RWPE2 (cell line): Measurements from ENCODE around the gene CHST11.
"Not testable (repeated sequence)": the region's sequence is repeated elsewhere in the genome, so short reads cannot be mapped to it uniquely, and the experiment has no call there.

Source experiments
- ATAC-seq: fragments of 200-7000 bp; cut with Tn5 transposase; 3 replicates; pipeline ENCODE4 v1.9.1; 2021; ENCODE audit warnings: low read depth
- DNase-seq: peaks from one replicate; pipeline ENCODE4 v3.0.0-alpha.2; 2020; ENCODE audit warnings: low spot score
- H3K27ac ChIP-seq: fragments of 450-650 bp; 2 replicates; pipeline ENCODE4 v1.5.1; 2017; ENCODE audit warnings: mild to moderate bottlenecking; ENCODE audit not compliant: poor library complexity, severe bottlenecking
- H3K27me3 ChIP-seq: fragments of 250-450 bp; sonication (Bioruptor Pico); 2 replicates; pipeline ENCODE4 v1.5.1; 2021; ENCODE audit warnings: mild to moderate bottlenecking, moderate library complexity; ENCODE audit not compliant: insufficient read depth, poor library complexity, severe bottlenecking
- H3K36me3 ChIP-seq: fragments of 250-450 bp; sonication (Bioruptor Pico); 2 replicates; pipeline ENCODE4 v1.5.1; 2020; ENCODE audit warnings: low read depth, mild to moderate bottlenecking, moderate library complexity
- H3K4me1 ChIP-seq: fragments of 250-450 bp; sonication (Bioruptor Pico); 2 replicates; pipeline ENCODE4 v1.5.1; 2021; ENCODE audit warnings: mild to moderate bottlenecking, moderate library complexity; ENCODE audit not compliant: insufficient read depth, poor library complexity, severe bottlenecking
- H3K4me3 ChIP-seq: fragments of 250-450 bp; sonication (Bioruptor Pico); 2 replicates; pipeline ENCODE4 v1.5.1; 2021; ENCODE audit warnings: mild to moderate bottlenecking, moderate library complexity; ENCODE audit not compliant: severe bottlenecking
- H3K9me3 ChIP-seq: fragments of 250-450 bp; sonication (Bioruptor Pico); 2 replicates; pipeline ENCODE4 v1.5.1; 2021; ENCODE audit warnings: mild to moderate bottlenecking, moderate library complexity; ENCODE audit not compliant: severe bottlenecking
- CTCF ChIP-seq: fragments of 450-650 bp; IDR thresholded peaks from one replicate; pipeline ENCODE4 v1.5.1; 2017; ENCODE audit warnings: mild to moderate bottlenecking, moderate library complexity; ENCODE audit not compliant: poor library complexity, severe bottlenecking

Gene CHST11

GRCh38 chr12:104570174-104570907, 113.6 kb downstream of the CHST11 start:
- Histone ChIP-seq H3K27me3 (no peaks in the 10 kb centered on the region), H3K4me1 (no peaks in the 10 kb centered on the region), H3K4me3 (no peak overlapping the region), H3K36me3 (no peaks in the 10 kb centered on the region), H3K27ac (no peak overlapping the region), H3K9me3 (no peaks in the 10 kb centered on the region)
- ATAC-seq: no peak; the same call in 2 of the 3 replicates
- no peak for TF ChIP-seq CTCF
- no peak for DNase-seq

- Histone ChIP-seq H3K4me3 (no peak overlapping the region), H3K4me1 (no peaks in the 10 kb centered on the region), H3K9me3 (no peaks in the 10 kb centered on the region), H3K36me3 (no peaks in the 10 kb centered on the region), H3K27me3 (no peaks in the 10 kb centered on the region), H3K27ac (no peak overlapping the region)
- DNase-seq: no peak
- no peak for ATAC-seq
- TF ChIP-seq CTCF: no peak
Measured at GRCh38 chr12:104571328-104571727, 114.6 kb downstream of the CHST11 start.

GRCh38 chr12:104574353-104574752, 117.6 kb downstream of the CHST11 start:
- H3K4me3 ChIP-seq, H3K27ac ChIP-seq, H3K9me3 ChIP-seq, H3K36me3 ChIP-seq, H3K27me3 ChIP-seq, DNase-seq, ATAC-seq, H3K4me1 ChIP-seq: not testable (repeated sequence)

- not testable (repeated sequence) for H3K27me3 ChIP-seq, H3K27ac ChIP-seq, DNase-seq, H3K36me3 ChIP-seq, H3K9me3 ChIP-seq, ATAC-seq, H3K4me1 ChIP-seq, H3K4me3 ChIP-seq
Measured at GRCh38 chr12:104574758-104575157, 118.0 kb downstream of the CHST11 start.

GRCh38 chr12:104575442-104576186, 118.9 kb downstream of the CHST11 start:
- no peak for TF ChIP-seq CTCF
- no peak for DNase-seq

More at GRCh38 chr12:104575442-104576186, 118.9 kb downstream of the CHST11 start:
- H3K4me1 ChIP-seq: peaks cover 8% of the 10 kb centered on the region
- H3K9me3 ChIP-seq: no peaks in the 10 kb centered on the region
- ATAC-seq: no peak
- no peak overlapping the region for H3K27ac ChIP-seq
- no peak overlapping the region for H3K4me3 ChIP-seq
- H3K27me3 ChIP-seq: no peaks in the 10 kb centered on the region
- H3K36me3 ChIP-seq: no peaks in the 10 kb centered on the region
